Measurements from ENCODE around the gene SF3B6.

SF3B6 gene

DNA sequence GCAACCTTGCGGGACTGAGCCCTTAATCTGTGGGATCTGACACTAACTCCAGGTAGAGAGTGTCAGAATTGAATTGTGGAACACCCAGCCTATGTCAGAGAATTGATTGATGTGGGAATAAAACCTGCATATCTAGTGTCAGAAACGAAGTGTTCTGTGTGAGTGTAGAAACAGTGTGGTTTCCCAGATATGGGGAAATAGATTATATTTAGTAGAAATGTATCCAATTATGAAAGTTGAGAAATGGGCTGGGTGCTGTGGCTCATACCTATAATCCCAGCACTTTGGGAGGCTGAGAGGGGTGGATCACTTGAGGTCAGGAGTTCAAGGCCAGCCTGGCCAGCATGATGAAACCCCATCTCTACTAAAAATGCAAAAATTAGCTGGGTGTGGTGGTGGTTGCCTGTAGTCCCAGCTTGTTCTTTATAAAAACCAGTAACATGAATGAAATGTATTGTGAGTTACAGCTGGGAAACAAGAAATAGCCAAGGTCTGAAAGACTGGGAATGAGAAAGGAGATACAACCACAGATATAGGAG is 12.8 kb upstream of the SF3B6 start:
- FAIRE-seq = no peak

- no peak for FAIRE-seq
Measured at GRCh38 chr2:24087032-24087431, 10.9 kb upstream of the SF3B6 start.

- no peak for FAIRE-seq
Measured at GRCh38 chr2:24086241-24086640, 10.1 kb upstream of the SF3B6 start.

DNA sequence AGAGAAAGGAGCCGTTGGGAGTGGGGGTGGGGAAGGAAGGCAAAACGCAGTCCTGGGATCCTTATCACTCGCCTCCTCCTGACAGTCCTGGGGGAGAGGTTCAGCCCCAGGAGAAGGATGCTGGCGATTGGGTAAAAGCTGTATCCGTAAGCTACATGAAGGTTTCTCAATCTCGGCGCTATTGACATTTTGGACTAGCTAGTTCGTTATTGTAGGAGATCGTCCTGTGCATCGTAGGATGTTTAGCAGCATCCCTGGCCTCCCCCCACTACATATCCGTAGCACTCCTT is 9.0 kb upstream of the SF3B6 start:
- no peak for FAIRE-seq

DNA sequence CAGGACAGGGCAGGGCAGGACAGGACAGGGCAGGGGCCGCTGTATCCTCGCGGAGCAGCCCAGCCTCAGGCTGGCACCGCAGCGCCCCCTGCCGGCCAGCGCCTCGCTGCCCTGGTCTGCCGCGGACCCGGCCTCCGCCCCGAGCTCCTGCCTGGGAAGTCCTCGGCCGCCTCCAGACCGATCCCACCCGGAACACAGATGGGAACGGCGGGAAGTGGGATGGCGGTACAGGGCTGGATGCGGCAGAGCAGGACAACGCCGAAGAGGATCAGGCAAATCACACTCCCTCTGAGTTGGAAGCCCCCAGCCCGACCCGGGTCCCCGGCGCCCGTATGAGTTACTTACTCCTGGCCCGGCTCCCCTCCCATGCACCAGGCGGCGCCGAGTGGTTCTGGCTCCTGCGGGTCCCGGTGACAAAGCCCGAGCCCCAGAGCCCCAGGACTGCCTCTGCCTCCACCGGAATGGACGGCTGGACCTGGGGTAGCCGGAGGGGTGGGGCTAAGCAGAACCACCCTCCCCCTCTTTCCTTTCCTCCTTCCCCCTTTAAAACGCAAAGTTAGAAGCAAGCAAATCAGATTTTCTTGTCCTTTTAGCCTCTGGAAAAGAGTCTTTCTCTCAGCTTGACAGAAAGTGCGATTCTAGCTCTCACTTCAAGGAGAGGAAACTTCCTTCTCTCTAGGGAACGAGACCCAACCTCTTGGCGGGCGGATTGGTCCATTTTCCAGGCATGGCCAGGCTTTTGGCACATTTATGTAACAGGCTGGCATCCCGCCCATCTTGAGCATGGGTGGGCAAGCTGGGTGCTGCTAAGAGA is 8.5 kb upstream of the SF3B6 start, which contains the start of gene TP53I3:
Gene TP53I3 (minus strand): TSS at position 449 of the 814 bp plus-strand sequence. CDS start 508 bp downstream, outside the sequence.
- no peak for FAIRE-seq

- no peak for FAIRE-seq
Measured at GRCh38 chr2:24083567-24084385, 7.7 kb upstream of the SF3B6 start.

DNA sequence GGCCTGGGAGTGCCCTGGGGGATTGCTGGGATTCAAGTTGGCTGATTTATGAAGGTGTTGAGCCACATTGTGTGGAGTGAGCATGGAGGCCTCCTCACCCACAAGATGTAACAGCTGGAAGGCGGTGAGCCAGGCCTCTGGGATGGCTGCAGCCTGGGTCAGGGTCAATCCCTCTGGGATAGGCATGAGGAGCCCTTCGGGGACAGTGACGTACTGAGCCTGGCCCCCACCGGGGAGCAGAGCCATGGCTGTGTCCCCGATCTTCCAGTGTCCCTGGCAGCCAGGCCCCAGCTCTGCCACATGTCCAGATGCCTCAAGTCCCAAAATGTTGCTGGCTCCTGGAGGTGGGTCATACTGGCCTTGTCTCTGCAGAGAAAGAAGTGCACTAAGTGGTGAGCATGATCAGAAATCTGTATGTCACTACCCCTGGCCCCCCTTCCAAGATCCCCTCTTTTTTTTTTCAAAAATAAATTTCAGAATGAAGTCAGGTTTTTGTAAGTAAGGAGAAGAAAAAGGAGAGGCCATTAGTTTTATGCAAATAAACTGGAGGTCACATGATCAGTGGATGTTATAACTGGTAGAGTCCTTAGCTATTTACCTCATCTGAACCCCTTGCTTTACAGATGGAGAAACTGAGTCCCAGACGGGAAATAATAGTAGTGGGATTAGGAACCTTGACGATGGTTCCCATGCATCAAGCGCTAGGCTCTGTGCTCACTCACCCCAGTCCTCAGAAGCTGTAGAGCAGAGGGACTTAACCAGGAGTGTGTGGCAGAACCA is 6.9 kb upstream of the SF3B6 start:
- FAIRE-seq = no peak

- FAIRE-seq = no peak
Measured at GRCh38 chr2:24080701-24081100, 4.6 kb upstream of the SF3B6 start.

- FAIRE-seq = no peak
Measured at GRCh38 chr2:24077879-24078278, 1.8 kb upstream of the SF3B6 start.

DNA sequence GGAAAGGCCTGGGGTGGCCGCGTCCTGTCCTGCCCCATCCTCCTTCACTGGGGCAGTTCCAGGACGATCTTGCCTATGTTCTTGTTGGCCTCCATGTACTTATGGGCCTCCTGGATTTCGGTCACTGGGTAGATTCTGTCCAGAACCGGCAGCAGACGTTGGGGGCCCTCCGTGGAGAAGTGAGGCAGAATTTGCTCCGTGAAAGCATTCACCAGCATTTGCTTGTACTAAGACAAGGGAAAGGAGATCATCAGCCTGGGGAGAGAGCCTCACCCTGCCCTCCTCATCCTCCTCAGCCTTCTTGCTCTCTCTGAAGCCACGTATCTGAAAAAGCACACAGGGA is 1.4 kb upstream of the SF3B6 start:
- no peak for FAIRE-seq

DNA sequence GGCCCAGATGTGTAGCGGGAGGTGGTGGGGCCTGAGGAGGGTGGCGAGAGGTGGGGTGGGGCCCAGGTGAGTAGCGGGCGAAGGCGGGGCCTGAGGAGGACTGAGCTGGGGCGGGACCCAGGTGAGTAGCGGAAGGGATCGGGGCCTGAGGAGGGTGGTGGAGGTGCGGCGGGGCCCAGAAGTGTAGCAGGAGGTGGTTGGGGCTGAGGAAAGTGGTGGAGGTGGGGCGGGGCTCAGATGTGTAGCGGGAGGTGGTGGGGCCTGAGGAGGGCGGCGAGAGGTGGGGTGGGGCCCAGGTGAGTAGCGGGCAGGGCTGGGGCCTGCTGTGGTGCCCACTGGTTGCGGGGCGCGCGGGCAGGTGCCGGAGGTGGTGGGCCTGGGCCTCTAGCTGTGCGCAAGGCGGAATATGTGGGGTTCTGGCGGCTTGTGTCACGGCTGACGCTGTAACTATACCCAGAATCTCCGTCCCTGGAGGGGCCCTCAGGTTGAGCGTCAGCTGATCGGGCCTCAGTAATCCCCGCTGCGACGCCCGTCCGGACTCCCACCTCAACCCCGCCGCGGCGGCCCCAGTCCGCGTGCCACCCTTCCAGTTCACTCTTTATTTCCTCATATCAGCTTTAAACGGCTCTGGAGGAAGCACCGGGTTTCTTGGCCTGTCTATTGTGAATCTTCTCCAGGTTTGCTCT is 866 bp upstream of the SF3B6 start:
- FAIRE-seq = no peak

DNA sequence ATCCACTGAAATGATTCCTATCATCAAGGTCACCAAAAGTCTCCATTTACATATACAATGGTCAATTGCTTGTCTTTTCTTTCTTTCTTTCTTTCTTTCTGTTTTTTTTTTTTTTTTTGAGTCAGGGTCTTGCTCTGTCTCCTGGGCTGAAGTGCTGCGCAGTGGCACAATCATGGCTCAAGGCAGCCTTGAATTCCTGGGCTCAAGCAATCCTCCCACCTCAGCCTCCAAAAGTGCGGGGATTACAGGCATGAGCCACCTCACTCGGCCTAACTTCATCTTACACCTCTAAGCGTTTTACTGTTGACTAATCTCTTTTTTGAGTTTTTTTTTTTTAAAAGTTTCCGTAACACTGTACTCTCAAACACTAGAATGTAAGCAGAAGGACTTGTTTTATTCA is 867 bp downstream of the SF3B6 start:
- no peak for FAIRE-seq

DNA sequence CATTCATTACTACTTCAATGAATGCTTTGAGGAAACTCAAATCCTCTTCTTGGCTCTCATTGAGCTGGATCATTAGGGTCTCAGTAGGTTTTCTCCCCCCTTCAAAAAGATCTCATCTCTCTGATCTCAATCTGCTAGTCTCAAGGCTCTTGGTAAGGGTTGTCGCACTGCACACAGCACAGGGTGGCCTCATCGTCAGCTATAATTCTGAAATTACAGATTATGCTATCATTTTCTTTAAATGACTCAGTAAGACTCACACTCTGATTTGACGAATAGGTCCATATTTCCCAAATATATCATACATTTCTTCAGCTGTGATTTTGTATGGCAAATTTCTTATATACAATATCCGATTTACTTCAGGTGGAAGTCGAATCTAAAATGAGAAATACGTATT is 2.3 kb downstream of the SF3B6 start:
- FAIRE-seq = no peak

DNA sequence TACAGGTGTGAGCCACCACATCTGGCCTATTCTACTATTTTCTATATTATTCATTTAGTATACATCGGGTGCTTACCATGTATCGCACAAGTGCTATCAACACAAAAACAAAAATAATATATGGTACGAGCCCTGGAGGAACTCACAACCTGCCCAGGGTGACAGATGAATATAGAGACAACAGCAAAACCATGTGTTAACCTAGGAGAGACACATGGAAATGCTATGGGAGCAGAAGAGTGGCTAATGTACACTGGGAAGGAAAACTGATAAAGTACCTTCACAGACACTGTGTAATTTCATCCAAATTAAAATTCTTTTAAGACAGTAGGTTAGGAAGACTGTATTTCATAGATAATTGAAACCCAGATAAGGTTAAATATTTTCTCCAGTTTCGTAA is 3.9 kb downstream of the SF3B6 start:
- FAIRE-seq = no peak

- FAIRE-seq = no peak
Measured at GRCh38 chr2:24065341-24065740, 10.8 kb downstream of the SF3B6 start.

GRCh38 chr2:24058564-24059271 is 17.4 kb downstream of the SF3B6 start:
- FAIRE-seq = no peak

- FAIRE-seq = no peak
Measured at GRCh38 chr2:24055750-24056149, 20.4 kb downstream of the SF3B6 start.

DNA sequence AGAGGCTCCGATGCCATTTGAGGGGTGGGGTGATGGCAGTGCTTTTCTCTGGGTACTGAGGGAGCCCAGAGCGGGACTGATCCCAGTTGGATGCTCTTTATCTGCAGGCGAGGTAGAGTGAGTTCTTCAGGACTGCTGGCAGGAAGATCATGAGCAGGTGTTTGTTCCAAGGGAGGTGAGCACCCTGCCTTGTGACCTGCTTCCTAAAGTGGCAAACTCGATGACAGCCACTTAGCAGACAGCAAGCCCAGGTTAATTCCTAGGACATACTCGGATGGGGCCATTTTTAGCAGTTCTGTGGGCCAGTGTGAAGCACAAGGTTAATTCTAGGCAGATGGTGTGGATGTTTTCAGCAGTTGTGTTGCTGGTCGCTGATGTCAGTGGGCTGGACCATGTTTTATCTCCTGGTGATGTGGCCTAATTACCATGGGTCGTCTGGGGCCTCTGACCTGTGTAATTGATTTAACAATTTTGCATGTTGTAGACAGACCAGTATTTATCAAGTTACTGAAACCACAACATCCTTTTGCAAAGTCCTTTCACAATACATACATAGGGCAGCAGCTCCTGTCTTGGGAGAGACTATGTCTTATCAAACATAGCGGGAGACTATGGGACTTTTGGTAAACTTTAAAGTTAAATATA is 21.6 kb downstream of the SF3B6 start:
- FAIRE-seq = no peak

GRCh38 chr2:24052951-24053350 is 23.2 kb downstream of the SF3B6 start:
- no peak for FAIRE-seq

- no peak for FAIRE-seq
Measured at GRCh38 chr2:24051833-24052232, 24.3 kb downstream of the SF3B6 start.

Measured in A204.1 (cell line).